ENCODE measurements around the gene ATP5IF1. TPM values are rescaled to one million over a fixed set of nuclear protein-coding genes. Genes with fewer than 3 reads are reported as not detected.

ATP5IF1 gene
- total RNA-seq: 80.8 and 118 TPM in 2 replicates

GRCh38 chr1:28235755-28236655 is at the start of gene ATP5IF1:
ATP5IF1 (plus strand) TSS chr1:28236124; CDS start chr1:28236184, 60 bp downstream.

DNA sequence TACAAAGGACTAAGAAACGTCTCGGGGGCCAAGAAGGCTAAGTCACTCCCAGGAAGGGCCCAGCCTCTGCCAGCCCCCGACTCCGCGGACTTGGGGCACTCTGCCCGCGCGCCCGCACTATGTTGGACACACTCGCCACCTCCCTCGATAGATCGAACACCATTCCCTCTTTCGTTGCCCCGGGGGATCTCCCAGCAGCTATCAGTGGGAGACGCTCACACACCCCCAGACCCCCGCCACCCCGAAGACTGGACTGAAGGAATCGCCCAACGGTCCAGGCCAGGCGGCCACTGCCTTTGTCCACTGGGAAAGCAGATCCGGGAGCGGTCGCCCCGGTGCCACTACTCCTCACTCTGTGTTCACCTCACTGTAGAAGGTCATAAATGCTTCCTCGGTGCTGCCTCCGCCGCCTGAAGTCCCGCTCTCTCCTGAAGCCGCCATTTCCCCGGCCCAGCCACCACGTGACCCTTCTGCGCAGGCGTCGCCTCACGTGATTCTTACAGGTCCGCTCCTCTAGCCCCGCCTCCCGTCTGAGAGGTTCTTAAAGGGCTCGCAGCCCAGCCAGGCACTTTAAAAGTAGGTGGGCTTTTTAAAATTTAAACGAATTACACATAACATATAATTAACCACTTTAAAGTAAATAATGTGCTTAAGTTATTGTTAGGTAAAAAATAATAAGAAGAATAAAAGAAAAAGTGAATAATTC is 3.2 kb upstream of the ATP5IF1 start, which contains the start of gene DNAJC8:
Gene DNAJC8 (minus strand): TSS at position 472 of the 706 bp plus-strand sequence. CDS start 31 bp downstream, at position 441.

GRCh38 chr1:28259252-28259933 is 23.5 kb downstream of the ATP5IF1 start, which contains the start of gene SESN2:
SESN2 (plus strand) TSS chr1:28259518; CDS start chr1:28259848, 330 bp downstream.

Other genes with a start within 250 kb of the ATP5IF1 start
- 11.6 and 17.9 TPM in 2 replicates for gene EYA3, start 147.5 kb upstream of the ATP5IF1 start, total RNA-seq
- 0.05 TPM in 1 of 2 replicates, not detected in the other for gene PTAFR, start 59.4 kb upstream of the ATP5IF1 start, total RNA-seq
- gene DNAJC8, start 3.1 kb upstream of the ATP5IF1 start, total RNA-seq: 53.9 and 55.5 TPM in 2 replicates
- 20.3 and 36.5 TPM in 2 replicates for gene SESN2, start 23.4 kb downstream of the ATP5IF1 start, total RNA-seq
- 19.5 and 24.3 TPM in 2 replicates for gene MED18, start 92.9 kb downstream of the ATP5IF1 start, total RNA-seq
- gene PHACTR4, start 133.6 kb downstream of the ATP5IF1 start, total RNA-seq: 3.9 and 9.6 TPM in 2 replicates